Astrocyte (in vitro differentiated cells and primary cell): ENCODE measurements around the gene STK4. TPM values are rescaled to one million over a fixed set of nuclear protein-coding genes. Genes with fewer than 3 reads are reported as not detected.

Experiments
- DNase-seq: peaks from one replicate; pipeline ENCODE4 v3.0.0-alpha.2; 2010; ENCODE audit warnings: low read depth
- FAIRE-seq: peaks from 2 replicates; lab custom pipeline; 2011; peaks lifted over from hg19 to GRCh38; lab: Jason Lieb, UNC
- H2AFZ ChIP-seq: 2 replicates; pipeline ENCODE4 v1.6.0; 2012; ENCODE audit warnings: low read depth, low read length, inconsistent platforms
- H3K27ac ChIP-seq: 2 replicates; pipeline ENCODE4 v1.5.1; 2011; ENCODE audit warnings: low read depth, low read length, inconsistent platforms
- H3K27me3 ChIP-seq: 2 replicates; pipeline ENCODE4 v1.6.0; 2011; ENCODE audit warnings: low read length, inconsistent platforms; ENCODE audit not compliant: insufficient read depth
- H3K36me3 ChIP-seq: 2 replicates; pipeline ENCODE4 v1.5.1; 2011; ENCODE audit warnings: low read length, inconsistent platforms; ENCODE audit not compliant: insufficient read depth
- H3K4me1 ChIP-seq: 2 replicates; pipeline ENCODE4 v1.5.1; 2011; ENCODE audit warnings: low read length, inconsistent platforms; ENCODE audit not compliant: insufficient read depth
- H3K4me2 ChIP-seq: 2 replicates; pipeline ENCODE4 v1.6.0; 2012; ENCODE audit warnings: low read length, inconsistent platforms
- H3K4me3 ChIP-seq: 2 replicates; pipeline ENCODE4 v1.5.1; 2011; ENCODE audit warnings: low read depth, mild to moderate bottlenecking, low read length, inconsistent platforms; ENCODE audit not compliant: insufficient read depth
- H3K79me2 ChIP-seq: 2 replicates; pipeline ENCODE4 v1.6.0; 2012; ENCODE audit warnings: mild to moderate bottlenecking, low read length, inconsistent platforms; ENCODE audit not compliant: insufficient read depth
- H3K9ac ChIP-seq: 2 replicates; pipeline ENCODE4 v1.6.0; 2012; ENCODE audit warnings: mild to moderate bottlenecking, low read length, inconsistent platforms
- H3K9me3 ChIP-seq: 2 replicates; pipeline ENCODE4 v1.5.1; 2012; ENCODE audit warnings: low read depth, mild to moderate bottlenecking, low read length, inconsistent platforms; ENCODE audit not compliant: insufficient read depth
- H4K20me1 ChIP-seq: 2 replicates; pipeline ENCODE4 v1.6.0; 2012; ENCODE audit warnings: low read length, inconsistent platforms; ENCODE audit not compliant: insufficient read depth
- H3K27ac Mint-ChIP-seq: one replicate; pipeline ENCODE4 v1.8.0; 2021; ENCODE audit warnings: mild to moderate bottlenecking, mixed read lengths; ENCODE audit not compliant: unreplicated experiment
- H3K27me3 Mint-ChIP-seq: one replicate; pipeline ENCODE4 v1.8.0; 2021; ENCODE audit warnings: low read depth, mixed read lengths; ENCODE audit not compliant: unreplicated experiment
- H3K36me3 Mint-ChIP-seq: one replicate; pipeline ENCODE4 v1.8.0; 2021; ENCODE audit warnings: low read depth, mixed read lengths; ENCODE audit not compliant: unreplicated experiment
- H3K4me1 Mint-ChIP-seq: one replicate; pipeline ENCODE4 v1.8.0; 2021; ENCODE audit warnings: low read depth, mixed read lengths; ENCODE audit not compliant: unreplicated experiment
- H3K4me3 Mint-ChIP-seq: one replicate; pipeline ENCODE4 v1.8.0; 2021; ENCODE audit warnings: mild to moderate bottlenecking, moderate library complexity, mixed read lengths; ENCODE audit not compliant: unreplicated experiment
- H3K9me3 Mint-ChIP-seq: one replicate; pipeline ENCODE4 v1.8.0; 2021; ENCODE audit warnings: mild to moderate bottlenecking, mixed read lengths; ENCODE audit not compliant: unreplicated experiment
- CTCF ChIP-seq: IDR thresholded peaks from 2 replicates; pipeline ENCODE4 v1.5.1; 2011; ENCODE audit warnings: low read depth, mild to moderate bottlenecking, inconsistent platforms, low read length, moderate library complexity; ENCODE audit not compliant: insufficient read depth
- EZH2 ChIP-seq: IDR thresholded peaks from 2 replicates; pipeline ENCODE4 v1.6.1; 2012; ENCODE audit warnings: mild to moderate bottlenecking, low read length, inconsistent platforms; ENCODE audit not compliant: insufficient read depth
- total RNA-seq: library from RNA; stranded (reverse); gene quantifications from 2 replicates; pipeline ENCODE4 v1.2.1, GENCODE V29; 2021

STK4 gene
- total RNA-seq, 1 donor from 2014 or later, result 41.4 TPM

- H3K4me3 ChIP-seq, result no peak overlapping the region
Measured at GRCh38 chr20:45112754-45113153, 146.4 kb downstream of the STK4 start.

GRCh38 chr20:45113865-45114264 is 147.6 kb downstream of the STK4 start:
- no peaks in the 10 kb centered on the region for H3K36me3 ChIP-seq
- no peak for FAIRE-seq
- peaks cover 15% of the 10 kb centered on the region for H3K27me3 ChIP-seq
- no peaks in the 10 kb centered on the region for H3K36me3 Mint-ChIP-seq
- no peak overlapping the region for H3K27ac Mint-ChIP-seq
- no peak overlapping the region for H2AFZ ChIP-seq
- H3K4me3 Mint-ChIP-seq, result no peak overlapping the region
- DNase-seq, result no peak
- TF ChIP-seq EZH2 (no peak), CTCF (no peak)
- no peaks in the 10 kb centered on the region for H3K4me1 ChIP-seq
- no peaks in the 10 kb centered on the region for H3K9me3 Mint-ChIP-seq
- no peak overlapping the region for H3K9ac ChIP-seq
- no peaks in the 10 kb centered on the region for H3K79me2 ChIP-seq
- H3K27me3 Mint-ChIP-seq, result peaks cover 21% of the 10 kb centered on the region
- no peak overlapping the region for H3K4me2 ChIP-seq
- H3K9me3 ChIP-seq, result no peaks in the 10 kb centered on the region
- H4K20me1 ChIP-seq, result no peaks in the 10 kb centered on the region
- no peak overlapping the region for H3K27ac ChIP-seq
- no peak overlapping the region for H3K4me3 ChIP-seq
- H3K4me1 Mint-ChIP-seq, result no peaks in the 10 kb centered on the region

More at GRCh38 chr20:45112754-45113153, 146.4 kb downstream of the STK4 start:
- no peak for TF ChIP-seq CTCF
- TF ChIP-seq EZH2, result no peak
- peaks cover 15% of the 10 kb centered on the region for H3K27me3 ChIP-seq
- H2AFZ ChIP-seq, result no peak overlapping the region
- H3K36me3 ChIP-seq, result no peaks in the 10 kb centered on the region
- no peaks in the 10 kb centered on the region for H3K4me1 ChIP-seq
- FAIRE-seq, result no peak
- H4K20me1 ChIP-seq, result no peaks in the 10 kb centered on the region
- Mint-ChIP-seq H3K27ac (no peak overlapping the region), H3K4me3 (no peak overlapping the region), H3K27me3 (peaks cover 21% of the 10 kb centered on the region), H3K4me1 (no peaks in the 10 kb centered on the region), H3K36me3 (no peaks in the 10 kb centered on the region), H3K9me3 (no peaks in the 10 kb centered on the region)
- no peak for DNase-seq
- no peak overlapping the region for H3K4me2 ChIP-seq
- no peaks in the 10 kb centered on the region for H3K79me2 ChIP-seq
- no peak overlapping the region for H3K9ac ChIP-seq
- no peak overlapping the region for H3K27ac ChIP-seq
- H3K9me3 ChIP-seq, result no peaks in the 10 kb centered on the region

- DNase-seq (no peak), FAIRE-seq (no peak)
- Histone ChIP-seq H3K79me2 (no peaks in the 10 kb centered on the region), H3K4me3 (no peak within 1 kb of the TSS), H3K9ac (no peak within 1 kb of the TSS), H3K9me3 (no peaks in the 10 kb centered on the region), H3K4me1 (no peaks in the 10 kb centered on the region), H3K4me2 (no peak within 1 kb of the TSS), H4K20me1 (no peaks in the 10 kb centered on the region), H3K36me3 (no peaks in the 10 kb centered on the region), H2AFZ (no peak within 1 kb of the TSS), H3K27me3 (peaks cover 15% of the 10 kb centered on the region), H3K27ac (no peak within 1 kb of the TSS)
- Mint-ChIP-seq H3K4me1 (no peaks in the 10 kb centered on the region), H3K27me3 (peaks cover 19% of the 10 kb centered on the region), H3K9me3 (no peaks in the 10 kb centered on the region), H3K27ac (no peak within 1 kb of the TSS), H3K4me3 (no peak within 1 kb of the TSS), H3K36me3 (no peaks in the 10 kb centered on the region)
- TF ChIP-seq CTCF, result no peak
- TF ChIP-seq EZH2, result no peak
Measured at GRCh38 chr20:45114465-45115385, 148.4 kb downstream of the STK4 start, which contains the start of gene WFDC5. TSS of gene WFDC5 (minus strand) at chr20:45115174. CDS start at chr20:45115083, 91 bp downstream.
